GM12874 (cell line): Measurements from ENCODE around the gene ARL5C.

Source experiments
- TF ChIP-seq, protein P1 (sequence below): IDR thresholded peaks from 2 replicates; pipeline ENCODE4 v1.5.1; 2011; ENCODE audit warnings: low read depth, mild to moderate bottlenecking, control low read depth, low read length, moderate library complexity; ENCODE audit not compliant: insufficient read depth

The ARL5C gene

DNA sequence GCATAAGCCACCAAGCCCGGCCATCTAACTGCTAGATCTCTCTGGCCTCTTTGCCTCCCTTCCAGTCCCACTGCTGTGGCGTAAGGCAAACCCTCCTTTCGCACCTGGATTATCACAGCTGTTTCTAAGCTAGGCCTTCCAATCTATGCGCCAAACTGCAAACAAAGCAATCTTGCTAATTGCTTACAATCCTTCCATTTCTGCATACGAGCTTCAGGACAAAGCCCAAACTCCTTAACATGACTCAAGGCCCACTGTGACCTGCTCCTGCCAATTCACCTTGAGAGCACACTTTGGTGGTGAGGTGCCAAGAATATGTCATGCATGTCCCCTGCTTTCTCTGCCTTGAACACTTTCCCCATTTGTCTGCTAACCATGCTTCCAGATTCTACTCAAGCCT, 6.0 kb upstream of the ARL5C start:
- TF ChIP-seq, protein P1, sequence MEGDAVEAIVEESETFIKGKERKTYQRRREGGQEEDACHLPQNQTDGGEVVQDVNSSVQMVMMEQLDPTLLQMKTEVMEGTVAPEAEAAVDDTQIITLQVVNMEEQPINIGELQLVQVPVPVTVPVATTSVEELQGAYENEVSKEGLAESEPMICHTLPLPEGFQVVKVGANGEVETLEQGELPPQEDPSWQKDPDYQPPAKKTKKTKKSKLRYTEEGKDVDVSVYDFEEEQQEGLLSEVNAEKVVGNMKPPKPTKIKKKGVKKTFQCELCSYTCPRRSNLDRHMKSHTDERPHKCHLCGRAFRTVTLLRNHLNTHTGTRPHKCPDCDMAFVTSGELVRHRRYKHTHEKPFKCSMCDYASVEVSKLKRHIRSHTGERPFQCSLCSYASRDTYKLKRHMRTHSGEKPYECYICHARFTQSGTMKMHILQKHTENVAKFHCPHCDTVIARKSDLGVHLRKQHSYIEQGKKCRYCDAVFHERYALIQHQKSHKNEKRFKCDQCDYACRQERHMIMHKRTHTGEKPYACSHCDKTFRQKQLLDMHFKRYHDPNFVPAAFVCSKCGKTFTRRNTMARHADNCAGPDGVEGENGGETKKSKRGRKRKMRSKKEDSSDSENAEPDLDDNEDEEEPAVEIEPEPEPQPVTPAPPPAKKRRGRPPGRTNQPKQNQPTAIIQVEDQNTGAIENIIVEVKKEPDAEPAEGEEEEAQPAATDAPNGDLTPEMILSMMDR: no peak

DNA sequence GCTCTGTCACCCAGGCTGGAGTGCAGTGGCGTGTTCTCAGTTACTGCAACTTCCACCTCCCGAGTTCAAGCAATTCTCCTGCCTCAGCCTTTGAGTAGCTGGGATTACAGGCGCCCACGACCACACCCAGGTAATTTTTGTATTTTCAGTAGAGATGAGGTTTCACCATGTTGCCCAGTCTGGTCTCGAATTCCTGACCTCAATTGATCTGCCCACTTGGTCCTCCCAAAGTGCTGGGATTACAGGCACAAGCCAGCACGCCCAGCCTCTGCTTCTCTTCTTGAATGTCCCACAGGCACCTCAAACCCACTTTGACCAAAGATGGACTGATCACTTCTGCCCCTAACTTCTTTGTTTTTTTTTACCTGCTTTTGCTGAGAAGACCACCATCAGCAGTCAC, 4.6 kb upstream of the ARL5C start:
- TF ChIP-seq, protein P1: no peak

DNA sequence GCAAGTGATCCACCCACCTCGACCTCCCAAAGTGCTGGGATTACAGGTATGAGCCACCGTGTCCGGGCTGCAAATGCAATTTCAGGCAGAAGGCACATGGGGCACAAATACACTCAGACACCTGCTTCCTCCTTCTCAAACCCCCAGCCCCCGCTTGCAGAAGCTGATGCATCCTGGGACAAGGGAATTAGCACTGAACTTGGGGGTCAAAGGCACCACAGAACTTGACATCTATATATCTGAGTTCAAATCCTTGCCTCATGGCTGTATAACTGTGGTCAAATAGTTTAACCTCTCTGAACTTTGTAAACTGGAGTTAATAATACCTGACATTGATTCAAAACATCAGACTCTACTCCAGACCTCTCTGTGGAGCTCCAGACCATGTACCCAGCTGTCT, 4.1 kb upstream of the ARL5C start:
- TF ChIP-seq, protein P1: no peak

DNA sequence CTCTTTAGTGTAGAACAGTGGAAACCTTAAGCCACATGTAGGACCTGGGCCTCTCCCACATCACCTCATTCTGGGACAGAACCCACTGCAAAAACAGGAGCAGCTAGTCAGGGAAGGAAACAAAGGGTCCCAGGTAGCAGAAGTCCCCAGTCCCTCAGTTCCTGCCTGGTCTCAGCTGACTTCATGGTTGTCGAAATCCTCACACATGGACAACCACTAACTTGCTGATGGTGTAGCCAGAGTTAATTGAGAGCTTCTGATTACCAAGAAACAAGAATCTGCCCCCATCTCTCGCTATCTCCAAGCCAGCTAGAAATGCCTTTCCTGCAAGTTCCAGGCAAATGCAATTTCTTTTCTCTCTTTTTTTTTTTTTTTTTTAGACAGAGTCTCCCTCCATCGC, 3.6 kb upstream of the ARL5C start:
- TF ChIP-seq, protein P1: no peak

DNA sequence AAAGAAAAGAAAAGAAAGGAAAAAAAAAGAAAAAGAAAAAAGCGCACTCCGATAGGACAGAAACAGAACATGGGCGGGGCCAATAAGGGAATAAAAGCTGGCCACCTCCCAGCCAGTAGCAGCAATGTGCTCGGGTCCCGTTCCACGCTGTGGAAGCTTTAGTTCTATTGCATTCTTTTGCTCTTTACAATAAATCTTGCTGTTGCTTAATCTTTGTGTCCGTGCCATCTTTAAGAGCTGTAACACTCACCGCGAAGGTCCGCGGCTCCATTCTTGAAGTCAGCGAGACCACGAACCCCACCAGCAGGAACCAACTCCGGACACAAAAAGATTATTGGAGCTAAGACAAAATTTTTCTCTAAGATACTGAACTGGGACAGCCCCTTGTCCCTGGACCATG, 3.1 kb upstream of the ARL5C start:
- TF ChIP-seq, protein P1: no peak

DNA sequence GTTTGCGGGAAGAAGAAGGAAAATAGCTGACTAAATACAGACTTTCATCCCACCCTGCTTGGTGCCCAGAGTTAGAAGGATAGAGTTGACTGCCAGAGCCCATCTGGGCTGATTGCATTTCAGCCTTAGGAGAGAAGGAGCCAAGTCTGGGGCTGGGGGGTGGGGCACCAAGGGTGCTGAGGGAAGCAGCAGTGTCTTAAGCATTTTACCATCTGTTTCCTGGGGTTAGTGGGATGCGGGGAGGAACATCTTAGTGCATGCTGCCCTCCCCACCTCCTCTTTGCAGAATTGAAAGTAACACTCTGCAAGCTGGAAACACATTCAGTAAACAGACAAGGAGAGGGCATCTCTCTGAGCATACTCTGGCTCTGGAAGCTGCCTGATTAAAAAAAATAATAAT, 1.5 kb upstream of the ARL5C start:
- TF ChIP-seq, protein P1: no peak

DNA sequence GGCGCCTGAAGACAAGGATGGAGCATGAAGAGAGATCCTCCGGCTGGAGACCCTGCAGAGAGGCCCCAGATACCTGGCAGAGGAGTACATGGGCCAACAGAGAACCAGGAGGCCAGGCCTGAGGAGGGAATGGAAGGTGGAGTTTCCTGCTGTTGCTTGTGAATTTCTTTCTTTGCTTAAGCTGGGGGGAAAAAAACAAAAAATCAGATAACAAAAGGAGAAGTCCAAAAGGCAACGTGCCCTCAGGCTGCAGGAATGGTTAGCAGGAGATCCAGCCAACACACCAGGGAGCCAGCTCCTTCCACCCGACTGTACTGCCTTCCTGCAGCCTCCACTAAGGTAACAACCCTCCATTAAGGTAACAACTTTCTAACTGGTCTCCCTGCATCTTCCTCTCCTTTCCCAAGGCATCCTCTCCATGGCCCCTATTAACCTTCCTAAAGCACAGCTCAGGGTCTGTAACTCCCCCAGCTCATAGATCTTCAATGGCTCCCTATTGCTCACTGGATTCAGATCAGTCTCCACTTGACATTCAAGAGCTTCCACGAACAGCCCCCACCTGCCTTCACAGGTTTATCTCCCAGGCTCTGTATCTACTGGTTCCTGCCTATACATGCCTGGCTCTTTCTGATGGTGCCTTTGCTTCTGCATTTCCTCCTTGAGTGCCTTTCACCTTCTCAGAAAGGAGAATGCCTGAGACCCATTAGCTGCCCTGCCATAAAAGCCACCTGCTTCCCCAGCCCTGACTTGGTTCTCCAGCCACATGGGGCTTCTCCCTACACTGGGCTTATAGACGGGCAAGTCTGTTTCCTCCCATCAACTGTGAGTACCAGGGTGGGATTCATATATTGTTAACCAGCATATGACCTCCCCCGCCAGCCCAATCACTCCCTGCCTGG, 725 bp upstream of the ARL5C start:
- TF ChIP-seq, protein P1: no peak
